DMS79 treated with DMSO at 0.1 percent for 48 hours (cell line): ENCODE measurements around the gene SLC35G3.
"Not testable (repeated sequence)": the region's sequence is repeated elsewhere in the genome, so short reads cannot be mapped to it uniquely, and the experiment has no call there.

Experiments used
- DNase-seq: peaks from one replicate; lab custom pipeline; 2025; lab: John Stamatoyannopoulos, UW

Gene SLC35G3

GRCh38 chr17:35194001-35194400 lies at the start of gene SLC35G3:
SLC35G3 (minus strand) TSS chr17:35194393; CDS start chr17:35194307, 86 bp downstream.
- DNase-seq = not testable (repeated sequence)

GRCh38 chr17:35243561-35244340 lies 49.6 kb upstream of the SLC35G3 start:
- peak; percentile 79 for DNase-seq

GRCh38 chr17:35242805-35243560 lies 48.8 kb upstream of the SLC35G3 start, which contains the start of gene SLFN5:
SLFN5 (plus strand) TSS chr17:35243072; CDS start chr17:35258691, 15,619 bp downstream.
- peak; percentile 91 for DNase-seq

- peak; percentile 91 for DNase-seq
These were observed 48.1 kb upstream of the SLC35G3 start for GRCh38 chr17:35242158-35242804.

- DNase-seq = no peak
These were observed 47.3 kb upstream of the SLC35G3 start for GRCh38 chr17:35241520-35241919.

GRCh38 chr17:35240861-35241260 lies 46.7 kb upstream of the SLC35G3 start:
- no peak for DNase-seq

GRCh38 chr17:35239823-35240222 lies 45.6 kb upstream of the SLC35G3 start:
- DNase-seq = no peak

- DNase-seq = no peak
These were observed 44.6 kb upstream of the SLC35G3 start for GRCh38 chr17:35238821-35239220.

- no peak for DNase-seq
These were observed 42.6 kb upstream of the SLC35G3 start for GRCh38 chr17:35236821-35237220.

- DNase-seq = no peak
These were observed 41.7 kb upstream of the SLC35G3 start for GRCh38 chr17:35235917-35236316.

- no peak for DNase-seq
These were observed 41.1 kb upstream of the SLC35G3 start for GRCh38 chr17:35235289-35235688.

GRCh38 chr17:35234315-35234714 lies 40.1 kb upstream of the SLC35G3 start:
- DNase-seq = not testable (repeated sequence)

GRCh38 chr17:35229638-35230037 lies 35.4 kb upstream of the SLC35G3 start:
- DNase-seq = no peak

GRCh38 chr17:35227546-35227945 lies 33.4 kb upstream of the SLC35G3 start:
- no peak for DNase-seq

- no peak for DNase-seq
These were observed 30.2 kb upstream of the SLC35G3 start for GRCh38 chr17:35224436-35224835.

- DNase-seq = no peak
These were observed 28.3 kb upstream of the SLC35G3 start for GRCh38 chr17:35222452-35222851.

GRCh38 chr17:35218915-35219314 lies 24.7 kb upstream of the SLC35G3 start:
- DNase-seq = no peak

- no peak for DNase-seq
These were observed 22.9 kb upstream of the SLC35G3 start for GRCh38 chr17:35217107-35217506.

- DNase-seq = no peak
These were observed 20.6 kb upstream of the SLC35G3 start for GRCh38 chr17:35214631-35215273.

- no peak for DNase-seq
These were observed 20.0 kb upstream of the SLC35G3 start for GRCh38 chr17:35214192-35214591.

- DNase-seq = no peak
These were observed 19.3 kb upstream of the SLC35G3 start for GRCh38 chr17:35213412-35213940.

GRCh38 chr17:35212668-35213067 lies 18.5 kb upstream of the SLC35G3 start:
- no peak for DNase-seq
